Activated CD8-positive, alpha-beta T cell treated with anti-CD3 and anti-CD28 coated beads for 36 hours (primary cell): ENCODE data around the gene NRL. TPM values are rescaled to one million over a fixed set of nuclear protein-coding genes. Genes with fewer than 3 reads are reported as not detected.

Experiments
- ATAC-seq: fragments of 200-7000 bp; cut with Tn5 transposase; one replicate; pipeline ENCODE4 v1.10.0; 2021; ENCODE audit warnings: mild to moderate bottlenecking, moderate library complexity
- CTCF ChIA-PET: fragments of 350-600 bp; sonication (Branson Sonifier 250); formaldehyde crosslinking; loops from one replicate; lab custom pipeline; 2021; ENCODE audit warnings: antibody characterized with exemption; lab: Charles Lee
- POLR2A ChIA-PET: fragments of 350-600 bp; sonication (Branson Sonifier 250); formaldehyde crosslinking; loops from one replicate; lab custom pipeline; 2021; ENCODE audit warnings: antibody characterized with exemption; lab: Charles Lee
- DNase-seq: peaks from one replicate; pipeline ENCODE4 v3.0.0-alpha.2; 2020
- H3K27ac Mint-ChIP-seq: one replicate; pipeline ENCODE4 v1.8.0; 2021; ENCODE audit warnings: mild to moderate bottlenecking, mixed read lengths
- H3K27me3 Mint-ChIP-seq: one replicate; pipeline ENCODE4 v1.8.0; 2021; ENCODE audit warnings: mixed read lengths
- H3K36me3 Mint-ChIP-seq: one replicate; pipeline ENCODE4 v1.8.0; 2021; ENCODE audit warnings: low read depth, mixed read lengths
- H3K4me1 Mint-ChIP-seq: one replicate; pipeline ENCODE4 v1.8.0; 2021; ENCODE audit warnings: low read depth, mixed read lengths
- H3K4me3 Mint-ChIP-seq: one replicate; pipeline ENCODE4 v1.8.0; 2021; ENCODE audit warnings: mild to moderate bottlenecking, moderate library complexity, mixed read lengths
- H3K9me3 Mint-ChIP-seq: one replicate; pipeline ENCODE4 v1.8.0; 2021; ENCODE audit warnings: mixed read lengths
- intact Hi-C: fragments of 100-400 bp; cut with micrococcal nuclease; formaldehyde crosslinking; loops from one replicate; pipeline ENCODE4 v1.10.0; 2022
- total RNA-seq, 2 experiments: library from RNA; stranded (reverse); gene quantifications; one replicate each; pipeline ENCODE4 v1.2.3, GENCODE V29; 2021
- TF ChIP-seq, protein P1 (sequence below): fragments of 200-600 bp; IDR thresholded peaks from one replicate; pipeline ENCODE4 v1.8.0; 2022; ENCODE audit warnings: antibody characterized with exemption, mild to moderate bottlenecking

NRL gene
- total RNA-seq, 2 experiments from 2014 or later: 1.8 to 2.5 TPM

DNA sequence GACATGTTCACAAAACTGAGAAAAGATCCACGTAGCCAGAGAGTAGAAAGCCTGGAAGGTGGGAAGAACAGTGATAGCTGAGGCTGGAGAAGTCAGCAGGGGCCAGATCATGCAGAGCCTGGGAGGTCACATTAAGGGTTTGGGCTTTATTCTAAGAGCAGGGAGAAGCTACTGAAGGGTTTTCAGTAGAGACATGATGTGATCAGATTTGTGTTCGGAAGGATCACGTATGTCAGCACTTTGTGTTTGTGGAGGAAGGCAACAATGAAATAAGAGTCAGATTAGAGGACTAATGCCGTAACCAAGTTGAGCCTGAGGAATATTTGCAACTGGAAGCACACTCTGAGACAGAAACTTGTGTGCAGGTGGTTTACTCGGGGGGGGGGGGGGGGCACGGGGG lies 24.9 kb downstream of the NRL start:
- peaks cover 12% of the 10 kb centered on the region for H3K4me1 Mint-ChIP-seq
- ATAC-seq (no peak), DNase-seq (no peak)
- H3K27me3 Mint-ChIP-seq: no peaks in the 10 kb centered on the region
- POLR2A ChIA-PET: interaction anchor here (0.7 to 9.0 kb wide), 7 partner anchors 8 to 73 kb away, joined by 3 to 57 read pairs (median 4); no protein-coding TSS in a partner anchor
- peaks cover 2% of the 10 kb centered on the region for H3K36me3 Mint-ChIP-seq
- CTCF ChIA-PET: interaction anchor here (0.7 to 11.2 kb wide), 22 partner anchors 9 to 202 kb away, joined by 3 to 345 read pairs (median 6); partner anchors contain the start of genes CARMIL3, CPNE6, DCAF11 and FITM1
- H3K4me3 Mint-ChIP-seq: no peak overlapping the region
- intact Hi-C loops: loop anchor here (1.0 to 5.0 kb wide), 2 partner anchors 32 to 78 kb away; no protein-coding TSS in a partner anchor
- TF ChIP-seq, protein P1, sequence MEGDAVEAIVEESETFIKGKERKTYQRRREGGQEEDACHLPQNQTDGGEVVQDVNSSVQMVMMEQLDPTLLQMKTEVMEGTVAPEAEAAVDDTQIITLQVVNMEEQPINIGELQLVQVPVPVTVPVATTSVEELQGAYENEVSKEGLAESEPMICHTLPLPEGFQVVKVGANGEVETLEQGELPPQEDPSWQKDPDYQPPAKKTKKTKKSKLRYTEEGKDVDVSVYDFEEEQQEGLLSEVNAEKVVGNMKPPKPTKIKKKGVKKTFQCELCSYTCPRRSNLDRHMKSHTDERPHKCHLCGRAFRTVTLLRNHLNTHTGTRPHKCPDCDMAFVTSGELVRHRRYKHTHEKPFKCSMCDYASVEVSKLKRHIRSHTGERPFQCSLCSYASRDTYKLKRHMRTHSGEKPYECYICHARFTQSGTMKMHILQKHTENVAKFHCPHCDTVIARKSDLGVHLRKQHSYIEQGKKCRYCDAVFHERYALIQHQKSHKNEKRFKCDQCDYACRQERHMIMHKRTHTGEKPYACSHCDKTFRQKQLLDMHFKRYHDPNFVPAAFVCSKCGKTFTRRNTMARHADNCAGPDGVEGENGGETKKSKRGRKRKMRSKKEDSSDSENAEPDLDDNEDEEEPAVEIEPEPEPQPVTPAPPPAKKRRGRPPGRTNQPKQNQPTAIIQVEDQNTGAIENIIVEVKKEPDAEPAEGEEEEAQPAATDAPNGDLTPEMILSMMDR: no peak
- no peak overlapping the region for H3K27ac Mint-ChIP-seq
- H3K9me3 Mint-ChIP-seq: no peaks in the 10 kb centered on the region

DNA sequence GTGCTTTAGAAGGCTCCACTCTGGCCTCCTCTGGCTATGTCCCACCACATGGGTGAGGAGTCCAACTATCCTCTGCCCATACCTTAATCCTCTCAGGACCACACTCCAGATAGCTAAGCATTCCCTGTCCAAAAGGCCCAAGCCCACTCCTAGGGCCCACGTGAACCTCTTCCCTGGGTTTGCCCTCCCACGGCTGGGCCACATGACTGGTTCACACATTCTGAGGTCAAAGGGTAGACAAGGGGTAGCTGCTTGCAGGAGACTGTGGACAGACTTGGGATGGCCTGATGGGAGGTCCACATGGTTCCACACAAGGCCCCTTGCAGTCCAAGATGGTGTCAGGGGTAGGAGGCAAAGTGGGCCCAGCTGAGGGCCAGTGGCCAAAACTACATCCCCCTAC lies 26.7 kb downstream of the NRL start:
- intact Hi-C loops: no loop called here
- Mint-ChIP-seq H3K27ac (no peak overlapping the region), H3K27me3 (no peaks in the 10 kb centered on the region), H3K4me3 (no peak overlapping the region), H3K36me3 (no peaks in the 10 kb centered on the region), H3K4me1 (peaks cover 6% of the 10 kb centered on the region), H3K9me3 (no peaks in the 10 kb centered on the region)
- ATAC-seq (no peak), DNase-seq (no peak)
- ChIA-PET CTCF (interaction anchor here (1.2 to 11.2 kb wide), 2 partner anchors 27 to 29 kb away, joined by 3 to 345 read pairs; partner anchors contain the start of genes DCAF11 and NRL), POLR2A (no interaction called here)
- TF ChIP-seq, protein P1: no peak

DNA sequence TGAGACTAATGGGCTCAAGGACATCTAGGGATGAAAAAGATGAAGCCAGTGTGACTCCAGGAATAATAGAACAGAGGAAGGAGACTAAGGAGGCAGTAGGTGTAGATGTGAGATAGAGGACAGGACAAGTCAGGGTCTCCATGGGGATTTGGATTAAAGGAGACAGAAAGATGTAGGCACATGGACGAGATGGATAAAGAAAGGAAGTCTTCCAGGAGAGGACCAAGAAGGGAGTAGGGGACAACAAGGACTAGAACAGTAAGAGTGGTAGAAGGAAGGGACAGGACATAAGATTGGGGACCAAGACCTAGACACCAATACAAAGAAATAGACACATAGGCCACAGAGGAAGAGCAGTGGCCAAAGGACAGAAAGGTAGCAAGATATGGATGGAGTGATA lies 27.7 kb downstream of the NRL start:
- CTCF ChIA-PET: interaction anchor here (1.2 to 9.1 kb wide), 2 partner anchors 8 to 28 kb away, joined by 5 to 127 read pairs; no protein-coding TSS in a partner anchor
- Mint-ChIP-seq H3K9me3 (no peaks in the 10 kb centered on the region), H3K36me3 (no peaks in the 10 kb centered on the region), H3K4me1 (peaks cover 7% of the 10 kb centered on the region), H3K4me3 (no peak overlapping the region), H3K27ac (no peak overlapping the region), H3K27me3 (no peaks in the 10 kb centered on the region)
- no peak for ATAC-seq
- TF ChIP-seq, protein P1: no peak
- POLR2A ChIA-PET: no interaction called here
- intact Hi-C loops: no loop called here
- no peak for DNase-seq

DNA sequence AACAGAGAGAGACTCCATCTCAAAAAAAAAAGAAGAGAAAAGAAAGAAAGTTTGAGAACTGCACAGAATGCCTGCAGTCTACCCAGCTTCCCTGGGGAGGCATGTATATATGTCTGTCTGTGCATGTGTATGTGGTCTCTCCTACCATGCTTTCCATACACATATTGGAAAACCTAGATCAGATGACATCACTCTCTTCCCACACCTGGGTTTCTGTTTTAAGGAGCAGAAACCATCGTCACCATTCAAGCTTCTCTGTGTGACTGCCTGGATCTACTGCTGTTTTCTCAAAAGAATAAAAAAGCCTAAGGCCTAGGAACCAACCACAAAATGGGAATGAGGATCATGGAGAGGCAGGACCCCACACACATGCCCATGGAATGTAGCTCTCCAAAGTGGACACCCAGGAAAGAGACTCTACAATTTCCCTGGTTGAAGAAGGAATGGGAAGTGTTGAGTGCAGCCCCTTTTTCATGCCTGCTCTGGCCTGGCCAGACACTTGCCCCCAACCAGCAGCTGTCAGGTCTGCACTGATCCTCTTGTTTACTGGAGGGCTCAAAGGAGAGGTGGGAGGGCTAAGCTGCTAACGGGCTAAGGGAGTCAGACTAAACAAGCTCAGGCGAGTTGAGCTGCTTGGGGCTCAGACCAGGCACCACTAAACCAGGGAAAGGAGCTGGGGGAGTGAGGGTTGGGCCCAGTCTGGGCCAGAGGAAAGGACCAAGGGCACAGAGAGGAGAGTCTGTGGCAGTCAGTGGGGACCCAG lies 28.4 kb downstream of the NRL start:
- intact Hi-C loops: no loop called here
- no peak overlapping the region for H3K4me3 Mint-ChIP-seq
- H3K4me1 Mint-ChIP-seq: peaks cover 10% of the 10 kb centered on the region
- TF ChIP-seq, protein P1: no peak
- ChIA-PET POLR2A (interaction anchor here (1.0 to 1.3 kb wide), 2 partner anchors 9 to 25 kb away, joined by 3 to 4 read pairs; no protein-coding TSS in a partner anchor), CTCF (interaction anchor here (1.0 to 9.1 kb wide), 4 partner anchors 9 to 40 kb away, joined by 3 to 127 read pairs (median 20); no protein-coding TSS in a partner anchor)
- ATAC-seq: no peak
- H3K9me3 Mint-ChIP-seq: no peaks in the 10 kb centered on the region
- H3K36me3 Mint-ChIP-seq: no peaks in the 10 kb centered on the region
- no peaks in the 10 kb centered on the region for H3K27me3 Mint-ChIP-seq
- DNase-seq: no peak
- no peak overlapping the region for H3K27ac Mint-ChIP-seq

DNA sequence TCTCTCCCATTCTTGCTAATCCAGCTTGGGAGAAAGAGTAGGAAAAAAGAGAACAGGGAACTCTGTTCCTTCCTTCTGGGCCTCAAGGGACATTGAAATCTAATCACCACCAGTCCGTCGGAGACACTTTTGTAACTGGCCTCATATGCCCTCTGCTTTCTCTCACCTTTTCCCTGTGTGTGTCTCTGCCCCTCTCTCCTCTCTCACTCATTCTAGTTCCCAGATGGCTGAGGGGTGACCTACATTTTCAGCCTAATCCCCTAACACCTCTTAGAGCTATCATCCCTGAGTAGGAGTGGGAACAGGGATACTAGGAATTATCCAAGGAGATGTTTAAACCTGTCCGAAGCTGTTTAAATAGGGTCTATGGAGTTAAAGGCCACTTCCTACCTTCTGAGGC lies 29.5 kb downstream of the NRL start:
- DNase-seq (no peak), ATAC-seq (no peak)
- no peaks in the 10 kb centered on the region for H3K27me3 Mint-ChIP-seq
- CTCF ChIA-PET: interaction anchor here (1.0 to 9.1 kb wide), 4 partner anchors 13 to 39 kb away, joined by 3 to 127 read pairs (median 18); no protein-coding TSS in a partner anchor
- H3K27ac Mint-ChIP-seq: no peak overlapping the region
- H3K36me3 Mint-ChIP-seq: no peaks in the 10 kb centered on the region
- POLR2A ChIA-PET: interaction anchor here (1.0 to 6.3 kb wide), 4 partner anchors 8 to 24 kb away, joined by 3 to 57 read pairs (median 4); partner anchors contain the start of gene PCK2
- H3K9me3 Mint-ChIP-seq: no peaks in the 10 kb centered on the region
- intact Hi-C loops: no loop called here
- H3K4me3 Mint-ChIP-seq: no peak overlapping the region
- H3K4me1 Mint-ChIP-seq: peaks cover 14% of the 10 kb centered on the region
- TF ChIP-seq, protein P1: no peak
